Transverse colon (tissue), 4 donors: ENCODE results near the gene MRPL54.

Experiments
- CTCF ChIP-seq, 5 experiments: fragments of 200-600 bp in 3 of 5; fragments of 450-650 bp in 2 of 5; sonication (generic) in 3 of 5; IDR thresholded peaks; 1 replicate in 2 of 5; 2 replicates in 3 of 5; pipeline ENCODE4 v1.5.1; 2016 to 2017; ENCODE audit warnings: antibody characterized with exemption in 5 of 5, inconsistent platforms in 3 of 5, mild to moderate bottlenecking in 2 of 5, moderate library complexity in 1 of 5
- EP300 ChIP-seq: sonication (generic); formaldehyde crosslinking; IDR thresholded peaks from one replicate; pipeline ENCODE4 v1.6.1; 2017; ENCODE audit warnings: antibody characterized with exemption, low read depth
- POLR2A ChIP-seq: fragments of 450-650 bp; IDR thresholded peaks from one replicate; pipeline ENCODE4 v1.6.1; 2016; ENCODE audit warnings: antibody characterized with exemption, mild to moderate bottlenecking, moderate library complexity
- POLR2AphosphoS5 ChIP-seq, 3 donors: sonication (generic); formaldehyde crosslinking; IDR thresholded peaks; one replicate each; pipeline ENCODE4 v1.6.1; 2016; ENCODE audit warnings: antibody characterized with exemption in 3 of 3

GRCh38 chr19:3722443-3723109 lies 39.9 kb upstream of the MRPL54 start:
- TF ChIP-seq POLR2A (peak; percentile 8), EP300 (no peak), CTCF (IDR thresholded peaks at IDR 0.05) (no peak), POLR2AphosphoS5 (IDR thresholded peaks at IDR 0.05) (peak in 2 of 3 donors; percentile 32 to 64)
